ENCODE results near the gene MYH13. TPM values are rescaled to one million over a fixed set of nuclear protein-coding genes. Genes with fewer than 3 reads are reported as not detected.

Gene MYH13
- total RNA-seq, 2 experiments from 2014 or later = not detected

- TF ChIP-seq CTCF (IDR thresholded peaks at IDR 0.05) = no peak
- POLR2A ChIA-PET = no interaction called here
These were observed 97.4 kb downstream of the MYH13 start for GRCh38 chr17:10275418-10275817.

GRCh38 chr17:10271106-10271562 is 101.7 kb downstream of the MYH13 start:
- Mint-ChIP-seq H3K4me3 (no peak overlapping the region), H3K4me1 (ENCODE audit: low read depth) (no peaks in the 10 kb centered on the region), H3K27ac (no peak overlapping the region), H3K9me3 (peaks cover 2% of the 10 kb centered on the region), H3K27me3 (peaks cover 3% of the 10 kb centered on the region), H3K36me3 (ENCODE audit: low read depth) (no peaks in the 10 kb centered on the region)
- POLR2A ChIA-PET = no interaction called here
- ATAC-seq = no peak
- TF ChIP-seq CTCF (IDR thresholded peaks at IDR 0.05) = no peak
- intact Hi-C loops (cut with micrococcal nuclease) = no loop called here
- no peak for DNase-seq
- CTCF ChIA-PET = no interaction called here

More at GRCh38 chr17:10275418-10275817, 97.4 kb downstream of the MYH13 start:
- ATAC-seq = no peak
- H3K4me3 Mint-ChIP-seq = no peak overlapping the region
- peaks cover 6% of the 10 kb centered on the region for H3K27me3 Mint-ChIP-seq
- no peak overlapping the region for H3K27ac Mint-ChIP-seq
- intact Hi-C loops (cut with micrococcal nuclease) = no loop called here
- H3K9me3 Mint-ChIP-seq = no peaks in the 10 kb centered on the region
- CTCF ChIA-PET = no interaction called here
- no peak for DNase-seq
- H3K4me1 Mint-ChIP-seq (ENCODE audit: low read depth) = no peaks in the 10 kb centered on the region
- H3K36me3 Mint-ChIP-seq (ENCODE audit: low read depth) = no peaks in the 10 kb centered on the region

GRCh38 chr17:10270258-10270657 is 102.5 kb downstream of the MYH13 start:
- H3K4me3 Mint-ChIP-seq = no peak overlapping the region
- H3K27me3 Mint-ChIP-seq = peaks cover 3% of the 10 kb centered on the region
- intact Hi-C loops (cut with micrococcal nuclease) = no loop called here
- no peak for ATAC-seq
- H3K4me1 Mint-ChIP-seq (ENCODE audit: low read depth) = no peaks in the 10 kb centered on the region
- no peak overlapping the region for H3K27ac Mint-ChIP-seq
- ChIA-PET CTCF (no interaction called here), POLR2A (no interaction called here)
- no peak for DNase-seq
- TF ChIP-seq CTCF (IDR thresholded peaks at IDR 0.05) = no peak
- H3K9me3 Mint-ChIP-seq = peaks cover 2% of the 10 kb centered on the region
- H3K36me3 Mint-ChIP-seq (ENCODE audit: low read depth) = no peaks in the 10 kb centered on the region

- H3K27ac Mint-ChIP-seq = no peak overlapping the region
- CTCF ChIA-PET = interaction anchor here (0.7 kb wide), 1 partner anchor 20 kb away, joined by 3 read pairs; no protein-coding TSS in a partner anchor
- intact Hi-C loops (cut with micrococcal nuclease) = no loop called here
- POLR2A ChIA-PET = no interaction called here
- H3K9me3 Mint-ChIP-seq = peaks cover 2% of the 10 kb centered on the region
- DNase-seq = no peak
- no peak overlapping the region for H3K4me3 Mint-ChIP-seq
- no peak for TF ChIP-seq CTCF (IDR thresholded peaks at IDR 0.05)
- H3K4me1 Mint-ChIP-seq (ENCODE audit: low read depth) = no peaks in the 10 kb centered on the region
- ATAC-seq = no peak
- no peaks in the 10 kb centered on the region for H3K36me3 Mint-ChIP-seq (ENCODE audit: low read depth)
- H3K27me3 Mint-ChIP-seq = peaks cover 3% of the 10 kb centered on the region
These were observed 104.8 kb downstream of the MYH13 start for GRCh38 chr17:10268005-10268404.

- H3K27ac Mint-ChIP-seq = no peak overlapping the region
- H3K9me3 Mint-ChIP-seq = peaks cover 2% of the 10 kb centered on the region
- no peak for DNase-seq
- no peak for TF ChIP-seq CTCF (IDR thresholded peaks at IDR 0.05)
- peaks cover under 1% of the 10 kb centered on the region for H3K27me3 Mint-ChIP-seq
- no peaks in the 10 kb centered on the region for H3K36me3 Mint-ChIP-seq (ENCODE audit: low read depth)
- POLR2A ChIA-PET = no interaction called here
- no peaks in the 10 kb centered on the region for H3K4me1 Mint-ChIP-seq (ENCODE audit: low read depth)
- ATAC-seq = no peak
- CTCF ChIA-PET = no interaction called here
- intact Hi-C loops (cut with micrococcal nuclease) = no loop called here
- no peak overlapping the region for H3K4me3 Mint-ChIP-seq
These were observed 106.4 kb downstream of the MYH13 start for GRCh38 chr17:10266296-10266876.
